IMR-90 (cell line): ENCODE measurements around the gene TCF7L1. TPM values are rescaled to one million over a fixed set of nuclear protein-coding genes. Genes with fewer than 3 reads are reported as not detected.

ENCODE experiments used
- ATAC-seq: fragments of 200-7000 bp; cut with Tn5 transposase; 2 replicates; pipeline ENCODE4 v1.9.1; 2020; ENCODE audit warnings: low read depth, mild to moderate bottlenecking, moderate library complexity
- BruUV-seq: library from RNA; stranded (reverse); fragments of 400-500 nt; replicated peaks from 2 replicates; lab custom pipeline; 2021; lab: Mats Ljungman, UMichigan
- CTCF ChIA-PET: fragments of 300-600 bp; formaldehyde crosslinking; extraction: SDS; loops from one replicate; lab custom pipeline; 2021; ENCODE audit warnings: antibody characterized with exemption; lab: Yijun Ruan, JAX
- POLR2A ChIA-PET: fragments of 300-600 bp; sonication (Branson Sonifier 250); formaldehyde crosslinking; loops from one replicate; lab custom pipeline; 2022; ENCODE audit warnings: antibody characterized with exemption; ENCODE audit not compliant: unreplicated experiment; lab: Charles Lee
- DNase-seq: peaks from one replicate; pipeline ENCODE4 v3.0.0; 2013
- H2AFZ ChIP-seq: replicated peaks from 2 replicates; pipeline ENCODE3; 2013; ENCODE audit warnings: low read length, mild to moderate bottlenecking; ENCODE audit not compliant: poor library complexity
- H2AK5ac ChIP-seq: 2 replicates; pipeline ENCODE4 v1.6.1; 2013; ENCODE audit warnings: low read depth, low read length, inconsistent platforms
- H2AK9ac ChIP-seq: replicated peaks from 2 replicates; pipeline ENCODE3; 2013; ENCODE audit warnings: mild to moderate bottlenecking, low read depth, low read length, moderate library complexity; ENCODE audit not compliant: poor library complexity
- H2BK120ac ChIP-seq: 2 replicates; pipeline ENCODE4 v1.6.1; 2013; ENCODE audit warnings: low read depth, low read length, inconsistent platforms
- H2BK15ac ChIP-seq: 3 replicates; pipeline ENCODE4 v1.6.1; 2013; ENCODE audit warnings: low read depth, low read length, inconsistent platforms
- H2BK20ac ChIP-seq: 2 replicates; pipeline ENCODE4 v1.6.1; 2013; ENCODE audit warnings: low read depth, mild to moderate bottlenecking, inconsistent platforms, low read length, moderate library complexity
- H2BK5ac ChIP-seq: 2 replicates; pipeline ENCODE4 v1.6.1; 2013; ENCODE audit warnings: mild to moderate bottlenecking, low read depth, low read length, inconsistent platforms; ENCODE audit not compliant: poor library complexity, severe bottlenecking
- H3K14ac ChIP-seq: replicated peaks from 2 replicates; pipeline ENCODE4 v1.6.1; 2013; ENCODE audit warnings: low read depth, low read length, inconsistent platforms
- H3K18ac ChIP-seq: 2 replicates; pipeline ENCODE4 v1.6.1; 2013; ENCODE audit warnings: low read depth, low read length, control low read depth
- H3K23ac ChIP-seq: 2 replicates; pipeline ENCODE4 v1.6.1; 2013; ENCODE audit warnings: low read depth, low read length, inconsistent platforms
- H3K27ac ChIP-seq: 2 replicates; pipeline ENCODE4 v1.5.1; 2013; ENCODE audit warnings: mild to moderate bottlenecking, control low read depth, low read length; ENCODE audit not compliant: insufficient read depth
- H3K27me3 ChIP-seq: 2 replicates; pipeline ENCODE4 v1.6.1; 2013; ENCODE audit warnings: low read length; ENCODE audit not compliant: control insufficient read depth, insufficient read depth
- H3K36me3 ChIP-seq: 2 replicates; pipeline ENCODE4 v1.6.1; 2013; ENCODE audit warnings: low read length, mixed read lengths; ENCODE audit not compliant: control insufficient read depth, insufficient read depth
- H3K4ac ChIP-seq: 2 replicates; pipeline ENCODE4 v1.6.1; 2013; ENCODE audit warnings: low read depth, low read length, inconsistent platforms
- H3K4me1 ChIP-seq: 2 replicates; pipeline ENCODE4 v1.6.1; 2013; ENCODE audit warnings: low read length, mixed read lengths; ENCODE audit not compliant: control insufficient read depth, insufficient read depth
- H3K4me2 ChIP-seq: 2 replicates; pipeline ENCODE4 v1.6.1; 2013; ENCODE audit warnings: low read depth, mild to moderate bottlenecking, control low read depth, low read length, moderate library complexity
- H3K4me3 ChIP-seq: 2 replicates; pipeline ENCODE4 v1.5.1; 2013; ENCODE audit warnings: low read depth, mild to moderate bottlenecking, control low read depth, low read length, moderate library complexity; ENCODE audit not compliant: insufficient read depth
- H3K56ac ChIP-seq: 2 replicates; pipeline ENCODE4 v1.6.1; 2013; ENCODE audit warnings: low read length, inconsistent platforms; ENCODE audit not compliant: insufficient read depth; ENCODE audit errors: extremely low read depth
- H3K79me1 ChIP-seq, 2 experiments: 2 replicates each; pipeline ENCODE4 v1.6.1; 2013; ENCODE audit warnings: low read length in 2 of 2, inconsistent platforms in 1 of 2, low read depth in 1 of 2
- H3K9ac ChIP-seq: 2 replicates; pipeline ENCODE4 v1.6.1; 2013; ENCODE audit warnings: low read depth, low read length, control low read depth
- H3K9me1 ChIP-seq: 2 replicates; pipeline ENCODE4 v1.6.1; 2013; ENCODE audit warnings: low read length, inconsistent platforms; ENCODE audit not compliant: insufficient read depth
- H3K9me3 ChIP-seq: 2 replicates; pipeline ENCODE4 v1.6.1; 2013; ENCODE audit warnings: low read length; ENCODE audit not compliant: control insufficient read depth, insufficient read depth
- H4K20me1 ChIP-seq: 2 replicates; pipeline ENCODE4 v1.6.1; 2013; ENCODE audit warnings: low read length, inconsistent platforms; ENCODE audit not compliant: insufficient read depth
- H4K5ac ChIP-seq: 2 replicates; pipeline ENCODE4 v1.6.1; 2013; ENCODE audit warnings: mild to moderate bottlenecking, low read depth, low read length, control low read depth
- H4K8ac ChIP-seq, 2 experiments: 2 replicates each; pipeline ENCODE4 v1.6.1; 2013; ENCODE audit warnings: low read depth in 2 of 2, low read length in 2 of 2, control low read depth in 1 of 2, inconsistent platforms in 1 of 2
- H4K91ac ChIP-seq: 2 replicates; pipeline ENCODE4 v1.6.1; 2013; ENCODE audit warnings: low read depth, low read length, inconsistent platforms; ENCODE audit not compliant: insufficient read depth
- BHLHE40 ChIP-seq: fragments of 150-350 bp; IDR thresholded peaks from 2 replicates; pipeline ENCODE4 v1.6.1; 2016; ENCODE audit warnings: mild to moderate bottlenecking, low read depth, low read length
- CEBPB ChIP-seq: IDR thresholded peaks from 2 replicates; pipeline ENCODE4 v1.6.1; 2012; ENCODE audit warnings: low read depth, low read length, improper control_type of control experiment
- CHD1 ChIP-seq: IDR thresholded peaks from 2 replicates; pipeline ENCODE4 v1.6.1; 2012; ENCODE audit warnings: low read depth, low read length, improper control_type of control experiment
- CTCF ChIP-seq: conservative IDR thresholded peaks from 2 replicates; pipeline ENCODE4 v1.5.1; 2012; ENCODE audit warnings: mild to moderate bottlenecking, low read depth, low read length, improper control_type of control experiment
- ELK1 ChIP-seq: fragments of 150-350 bp; IDR thresholded peaks from 2 replicates; pipeline ENCODE4 v1.6.1; 2016; ENCODE audit warnings: low read depth, mild to moderate bottlenecking, low read length, moderate library complexity, borderline replicate concordance
- FOS ChIP-seq: fragments of 150-350 bp; IDR thresholded peaks from 2 replicates; pipeline ENCODE4 v1.6.1; 2016; ENCODE audit warnings: low read depth, low read length
- MAFK ChIP-seq: IDR thresholded peaks from 2 replicates; pipeline ENCODE4 v1.6.1; 2012; ENCODE audit warnings: low read depth, low read length, improper control_type of control experiment
- MAZ ChIP-seq: IDR thresholded peaks from 2 replicates; pipeline ENCODE4 v1.6.1; 2012; ENCODE audit warnings: low read depth, mild to moderate bottlenecking, low read length, improper control_type of control experiment, moderate library complexity, borderline replicate concordance
- NFE2L2 ChIP-seq: fragments of 150-350 bp; IDR thresholded peaks from 2 replicates; pipeline ENCODE4 v1.6.1; 2016; ENCODE audit warnings: low read depth, mild to moderate bottlenecking, low read length
- POLR2A ChIP-seq: IDR thresholded peaks from 2 replicates; pipeline ENCODE4 v1.6.1; 2012; ENCODE audit warnings: mild to moderate bottlenecking, low read depth, low read length
- RAD21 ChIP-seq: IDR thresholded peaks from 2 replicates; pipeline ENCODE4 v1.6.1; 2012; ENCODE audit warnings: low read length, improper control_type of control experiment
- RCOR1 ChIP-seq: IDR thresholded peaks from 2 replicates; pipeline ENCODE4 v1.6.1; 2012; ENCODE audit warnings: mild to moderate bottlenecking, low read length, improper control_type of control experiment; ENCODE audit not compliant: insufficient replicate concordance
- RFX5 ChIP-seq: IDR thresholded peaks from 2 replicates; pipeline ENCODE4 v1.8.0; 2012; ENCODE audit warnings: low read depth, mild to moderate bottlenecking, low read length, moderate library complexity
- SMC3 ChIP-seq: fragments of 150-350 bp; IDR thresholded peaks from 2 replicates; pipeline ENCODE4 v1.6.1; 2016; ENCODE audit warnings: low read depth, mild to moderate bottlenecking, antibody characterized with exemption, low read length, moderate library complexity
- USF2 ChIP-seq: fragments of 150-350 bp; IDR thresholded peaks from 2 replicates; pipeline ENCODE4 v1.6.1; 2017; ENCODE audit warnings: mild to moderate bottlenecking, antibody characterized with exemption, low read length, low read depth
- WGBS, 2 experiments: methylation state at CpG; one replicate each; pipeline versions ENCODE4 v1.1.5 to v1.1.7; 2013; ENCODE audit warnings: missing lambda C conversion rate in 2 of 2; ENCODE audit not compliant: insufficient read length in 1 of 2; ENCODE audit errors: extremely low coverage in 2 of 2; 5-methylcytosine and 5-hydroxymethylcytosine counted together
- dilution Hi-C: fragments of 300-500 bp; cut with HindIII; formaldehyde crosslinking; loops from one replicate; pipeline ENCODE4 v1.14.3; 2018; ENCODE audit warnings: low sequenced_read_pairs; ENCODE audit not compliant: unreplicated experiment
- in situ Hi-C: fragments of 300-500 bp; cut with MboI; formaldehyde crosslinking; loops from 3 replicates; pipeline ENCODE4 v1.14.3; 2019; ENCODE audit warnings: low sequenced_read_pairs, inconsistent platforms, mixed read lengths
- intact Hi-C: fragments of 100-400 bp; cut with micrococcal nuclease; formaldehyde crosslinking; loops from 2 replicates; pipeline ENCODE4 v1.10.0; 2022
- polyA plus RNA-seq, 3 experiments: library from polyadenylated mRNA; depleted of rRNA; stranded (reverse); fragments of >200 nt; gene quantifications; 2 replicates each; pipeline ENCODE4 v1.2.3, GENCODE V29; 2012; ENCODE audit warnings: low replicate concordance in 1 of 3
- total RNA-seq: library from RNA; depleted of rRNA; stranded (reverse); fragments of >200 nt; gene quantifications from 2 replicates; pipeline ENCODE4 v1.2.3, GENCODE V29; 2012

Gene TCF7L1
- total and polyA plus RNA-seq, 2 of the 4 experiments (the other 2 are of a cell fraction): 0.72 to 11.1 TPM

GRCh38 chr2:85191157-85191556 is 58.0 kb downstream of the TCF7L1 start:
- intact Hi-C loops (no loop called here), dilution Hi-C loops (no loop called here)
- CTCF ChIA-PET: interaction anchor here (1.1 to 1.2 kb wide), 2 partner anchors 13 to 27 kb away, joined by 3 read pairs; no protein-coding TSS in a partner anchor

More at GRCh38 chr2:85191157-85191556, 58.0 kb downstream of the TCF7L1 start:
- no peak overlapping the region for H3K9ac ChIP-seq
- H4K91ac ChIP-seq: no peak overlapping the region
- peaks cover 13% of the 10 kb centered on the region for H3K9me1 ChIP-seq
- H3K36me3 ChIP-seq: no peaks in the 10 kb centered on the region
- peaks cover 23 to 88% of the 10 kb centered on the region in 2 experiments; a peak in 3 of 4 replicates for H3K79me1 ChIP-seq
- no peaks in the 10 kb centered on the region for H3K27me3 ChIP-seq
- no peak overlapping the region for H3K18ac ChIP-seq
- H2BK20ac ChIP-seq: no peak overlapping the region
- in situ Hi-C loops: no loop called here
- no peak overlapping the region for H3K4me3 ChIP-seq
- no peak overlapping the region for H3K27ac ChIP-seq
- H3K9me3 ChIP-seq: no peaks in the 10 kb centered on the region
- H2AFZ ChIP-seq: no peak overlapping the region
- peaks cover 58% of the 10 kb centered on the region; the same call in 1 of the 2 replicates for H4K20me1 ChIP-seq
- H3K4me1 ChIP-seq: peaks cover 7% of the 10 kb centered on the region
- no peak overlapping the region for H2AK9ac ChIP-seq
- H3K4me2 ChIP-seq: no peak overlapping the region
- H3K23ac ChIP-seq: peak overlapping the region; percentile 60; the same call in 1 of the 2 replicates
- no peak overlapping the region for H3K56ac ChIP-seq
- no peak overlapping the region for H2BK15ac ChIP-seq
- ATAC-seq: no peak
- TF ChIP-seq USF2 (no peak), CHD1 (no peak), FOS (no peak), POLR2A (no peak), ELK1 (no peak), RFX5 (no peak), CEBPB (no peak), MAFK (no peak), BHLHE40 (no peak), SMC3 (no peak), NFE2L2 (no peak), MAZ (no peak), RCOR1 (no peak), RAD21 (no peak), CTCF (no peak)
- H3K14ac ChIP-seq: no peak overlapping the region
- no peak overlapping the region for H2BK120ac ChIP-seq
- H2AK5ac ChIP-seq: no peak overlapping the region
- no CpG with 5 or more reads among the region's 2 CpGs for WGBS, 2 experiments
- DNase-seq: no peak
- H3K4ac ChIP-seq: no peak overlapping the region
- H2BK5ac ChIP-seq: no peak overlapping the region
- H4K8ac ChIP-seq: no peak overlapping the region
- POLR2A ChIA-PET: no interaction called here
- H4K5ac ChIP-seq: no peak overlapping the region
- BruUV-seq: no TSS peak
